Spinal cord (tissue), 10 donors: ENCODE results near the gene SAFB. TPM values are rescaled to one million over a fixed set of nuclear protein-coding genes. Genes with fewer than 3 reads are reported as not detected.

Source experiments
- DNase-seq, 6 donors: peaks; one replicate each; pipeline versions ENCODE4 v3.0.0 to v3.0.0-alpha.2; 2013 to 2015; ENCODE audit warnings: low spot score in 6 of 6, low read depth in 4 of 6
- H3K27ac ChIP-seq: one replicate; pipeline ENCODE4 v1.5.1; 2013; ENCODE audit warnings: low read depth, low read length, control low read depth
- H3K27me3 ChIP-seq: one replicate; pipeline ENCODE4 v1.6.1; 2013; ENCODE audit warnings: low read length; ENCODE audit not compliant: control insufficient read depth, insufficient read depth
- H3K36me3 ChIP-seq: one replicate; pipeline ENCODE4 v1.6.1; 2013; ENCODE audit warnings: low read length; ENCODE audit not compliant: control insufficient read depth, insufficient read depth
- H3K4me1 ChIP-seq: one replicate; pipeline ENCODE4 v1.6.1; 2013; ENCODE audit warnings: low read length; ENCODE audit not compliant: control insufficient read depth, insufficient read depth
- H3K4me3 ChIP-seq: one replicate; pipeline ENCODE4 v1.5.1; 2013; ENCODE audit warnings: low read depth, low read length, control low read depth
- H3K9me3 ChIP-seq: one replicate; pipeline ENCODE4 v1.6.1; 2013; ENCODE audit warnings: low read length; ENCODE audit not compliant: control insufficient read depth, insufficient read depth
- WGBS: methylation state at CpG from one replicate; pipeline ENCODE4 v1.1.5; 2013; ENCODE audit warnings: missing lambda C conversion rate; ENCODE audit not compliant: insufficient coverage; 5-methylcytosine and 5-hydroxymethylcytosine counted together
- polyA plus RNA-seq, 2 donors: library from polyadenylated mRNA; unstranded; fragments of 120-200 nt; gene quantifications; one replicate each; pipeline ENCODE4 v1.2.1, GENCODE V29; 2013; ENCODE audit not compliant: insufficient read length in 2 of 2
- total RNA-seq, 2 donors: library from RNA; depleted of rRNA in 1 of 2; stranded (reverse); fragments of 120-200 nt in 1 of 2; fragments of >200 nt in 1 of 2; gene quantifications; one replicate each; pipeline versions ENCODE4 v1.2.3 to v1.2.4, GENCODE V29; 2013 to 2014
- donor health status: healthy.

Gene SAFB
- total and polyA plus RNA-seq, 4 donors, result 46.2 to 162 (median 99.0) TPM

- no peaks in the 10 kb centered on the region for H3K9me3 ChIP-seq
- 93% methylated on average over 44 of the region's 45 CpGs for WGBS
- peaks cover 90% of the 10 kb centered on the region for H3K36me3 ChIP-seq
- DNase-seq, result no peak
- H3K27ac ChIP-seq, result no peak overlapping the region
- H3K4me3 ChIP-seq, result no peak overlapping the region
- no peaks in the 10 kb centered on the region for H3K27me3 ChIP-seq
- peaks cover 28% of the 10 kb centered on the region for H3K4me1 ChIP-seq
Observed at GRCh38 chr19:5694167-5694955, 71.5 kb downstream of the SAFB start.

GRCh38 chr19:5694956-5695648 lies 72.2 kb downstream of the SAFB start:
- H3K27ac ChIP-seq, result no peak overlapping the region
- no peaks in the 10 kb centered on the region for H3K27me3 ChIP-seq
- no peaks in the 10 kb centered on the region for H3K9me3 ChIP-seq
- 85% methylated on average over 7 of the region's 8 CpGs for WGBS
- peaks cover 24% of the 10 kb centered on the region for H3K4me1 ChIP-seq
- no peak overlapping the region for H3K4me3 ChIP-seq
- no peak for DNase-seq
- peaks cover 96% of the 10 kb centered on the region for H3K36me3 ChIP-seq

- H3K4me3 ChIP-seq, result no peak overlapping the region
- DNase-seq, result no peak
- no peaks in the 10 kb centered on the region for H3K9me3 ChIP-seq
- peaks cover 99% of the 10 kb centered on the region for H3K36me3 ChIP-seq
- H3K27ac ChIP-seq, result no peak overlapping the region
- no peaks in the 10 kb centered on the region for H3K27me3 ChIP-seq
- H3K4me1 ChIP-seq, result peaks cover 18% of the 10 kb centered on the region
- 84% methylated on average over 28 of the region's 28 CpGs for WGBS
Observed at GRCh38 chr19:5695649-5696195, 72.8 kb downstream of the SAFB start.

DNA sequence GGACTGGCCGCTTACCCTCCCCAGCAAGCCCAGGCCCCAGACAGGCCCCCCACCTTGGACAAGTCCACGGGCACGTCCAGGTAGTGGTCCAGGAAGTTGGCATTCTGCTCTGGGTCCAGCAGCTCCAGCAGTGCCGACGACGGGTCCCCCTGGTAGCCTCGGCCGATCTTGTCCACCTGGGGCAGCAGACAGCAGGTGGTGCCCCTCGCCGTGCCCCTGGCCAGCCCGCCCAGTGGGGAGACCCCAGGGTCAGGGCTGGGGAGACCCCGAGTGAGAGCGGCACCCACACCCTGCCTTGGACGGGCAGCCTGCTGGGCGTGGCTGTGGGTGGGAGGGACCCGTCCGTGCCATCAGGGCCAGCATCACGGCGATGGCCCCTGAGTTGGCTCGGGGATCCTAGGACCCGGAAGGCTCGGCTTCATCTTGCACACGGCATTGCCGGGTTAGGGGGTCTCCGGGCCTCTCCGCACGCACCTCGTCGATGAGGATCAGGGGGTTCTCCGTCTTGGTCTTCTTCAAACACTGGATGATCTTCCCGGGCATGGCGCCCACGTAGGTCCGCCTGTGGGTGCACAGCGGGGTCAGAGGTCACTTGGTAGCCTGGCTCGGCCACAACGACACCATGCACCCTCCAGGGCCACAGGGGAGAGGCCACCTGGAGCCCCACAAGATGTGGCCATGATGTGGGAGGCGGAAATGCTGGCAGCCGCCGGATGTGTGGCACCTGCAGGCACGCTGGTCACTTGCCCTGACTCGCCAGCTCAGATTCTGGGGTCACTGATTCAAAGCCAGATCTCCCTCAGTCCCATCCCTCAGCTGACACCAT lies 73.5 kb downstream of the SAFB start:
- Histone ChIP-seq H3K36me3 (peaks cover 99% of the 10 kb centered on the region), H3K27me3 (no peaks in the 10 kb centered on the region), H3K9me3 (no peaks in the 10 kb centered on the region), H3K4me3 (no peak overlapping the region), H3K27ac (no peak overlapping the region), H3K4me1 (peaks cover 11% of the 10 kb centered on the region)
- WGBS, result 91% methylated on average over 42 of the region's 42 CpGs
- DNase-seq, result no peak

- peaks cover 95% of the 10 kb centered on the region for H3K36me3 ChIP-seq
- H3K4me1 ChIP-seq, result peaks cover 3% of the 10 kb centered on the region
- no peaks in the 10 kb centered on the region for H3K27me3 ChIP-seq
- DNase-seq, result no peak
- H3K27ac ChIP-seq, result no peak overlapping the region
- no peak overlapping the region for H3K4me3 ChIP-seq
- H3K9me3 ChIP-seq, result no peaks in the 10 kb centered on the region
- WGBS, result 85% methylated on average over 23 of the region's 25 CpGs
Observed at GRCh38 chr19:5697022-5697889, 74.4 kb downstream of the SAFB start.

GRCh38 chr19:5697890-5698634 lies 75.2 kb downstream of the SAFB start:
- no peak overlapping the region for H3K27ac ChIP-seq
- H3K36me3 ChIP-seq, result peaks cover 88% of the 10 kb centered on the region
- H3K27me3 ChIP-seq, result no peaks in the 10 kb centered on the region
- DNase-seq, result no peak
- no peaks in the 10 kb centered on the region for H3K9me3 ChIP-seq
- 81% methylated on average over 29 of the region's 30 CpGs for WGBS
- H3K4me3 ChIP-seq, result no peak overlapping the region
- H3K4me1 ChIP-seq, result no peaks in the 10 kb centered on the region

- 90% methylated on average over 37 of the region's 38 CpGs for WGBS
- Histone ChIP-seq H3K27ac (no peak overlapping the region), H3K4me3 (no peak overlapping the region), H3K9me3 (no peaks in the 10 kb centered on the region), H3K4me1 (no peaks in the 10 kb centered on the region), H3K27me3 (no peaks in the 10 kb centered on the region), H3K36me3 (peaks cover 88% of the 10 kb centered on the region)
- DNase-seq, result no peak
Observed at GRCh38 chr19:5698635-5699422, 75.9 kb downstream of the SAFB start.

GRCh38 chr19:5700455-5701092 lies 77.7 kb downstream of the SAFB start:
- 98% methylated on average over 22 of the region's 22 CpGs for WGBS
- Histone ChIP-seq H3K36me3 (peaks cover 87% of the 10 kb centered on the region), H3K27me3 (no peaks in the 10 kb centered on the region), H3K27ac (no peak overlapping the region), H3K4me1 (no peaks in the 10 kb centered on the region), H3K4me3 (no peak overlapping the region), H3K9me3 (no peaks in the 10 kb centered on the region)
- no peak for DNase-seq
